ENCODE measurements around the gene KRTAP10-12.

DNA sequence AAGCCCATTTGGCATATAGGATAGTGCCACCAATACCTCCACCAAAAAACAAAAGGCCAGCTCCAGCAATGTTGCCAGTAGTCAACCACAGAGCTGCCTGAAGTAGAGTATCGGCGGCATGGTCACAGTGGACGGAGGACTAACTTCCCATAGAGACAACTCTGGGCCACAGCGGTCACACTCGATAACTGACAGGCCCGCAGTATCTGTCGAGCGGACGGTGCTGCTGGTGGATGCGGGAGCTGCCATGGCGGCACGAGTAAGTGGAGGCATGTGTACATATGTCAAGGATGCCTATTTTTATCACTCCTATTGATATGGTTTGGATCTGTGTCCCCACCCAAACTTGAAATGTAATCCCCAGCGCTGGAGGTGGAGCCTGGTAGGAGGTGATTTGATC is 19.1 kb upstream of the KRTAP10-12 start:
- TF ChIP-seq MAX (IDR thresholded peaks at IDR 0.05) (no peak), POLR2AphosphoS5 (IDR thresholded peaks at IDR 0.05; ENCODE audit: low read depth, low read length) (no peak), POLR2A (IDR thresholded peaks at IDR 0.05; ENCODE audit: borderline replicate concordance, extremely low read depth, insufficient read depth, insufficient read length) (no peak), REST (IDR thresholded peaks at IDR 0.05; ENCODE audit: low read depth) (no peak)
- TF ChIP-seq, protein P1, sequence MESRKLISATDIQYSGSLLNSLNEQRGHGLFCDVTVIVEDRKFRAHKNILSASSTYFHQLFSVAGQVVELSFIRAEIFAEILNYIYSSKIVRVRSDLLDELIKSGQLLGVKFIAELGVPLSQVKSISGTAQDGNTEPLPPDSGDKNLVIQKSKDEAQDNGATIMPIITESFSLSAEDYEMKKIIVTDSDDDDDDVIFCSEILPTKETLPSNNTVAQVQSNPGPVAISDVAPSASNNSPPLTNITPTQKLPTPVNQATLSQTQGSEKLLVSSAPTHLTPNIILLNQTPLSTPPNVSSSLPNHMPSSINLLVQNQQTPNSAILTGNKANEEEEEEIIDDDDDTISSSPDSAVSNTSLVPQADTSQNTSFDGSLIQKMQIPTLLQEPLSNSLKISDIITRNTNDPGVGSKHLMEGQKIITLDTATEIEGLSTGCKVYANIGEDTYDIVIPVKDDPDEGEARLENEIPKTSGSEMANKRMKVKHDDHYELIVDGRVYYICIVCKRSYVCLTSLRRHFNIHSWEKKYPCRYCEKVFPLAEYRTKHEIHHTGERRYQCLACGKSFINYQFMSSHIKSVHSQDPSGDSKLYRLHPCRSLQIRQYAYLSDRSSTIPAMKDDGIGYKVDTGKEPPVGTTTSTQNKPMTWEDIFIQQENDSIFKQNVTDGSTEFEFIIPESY (IDR thresholded peaks at IDR 0.05; ENCODE audit: extremely low read depth, insufficient replicate concordance, low read length): no peak
- TF ChIP-seq, protein P2, sequence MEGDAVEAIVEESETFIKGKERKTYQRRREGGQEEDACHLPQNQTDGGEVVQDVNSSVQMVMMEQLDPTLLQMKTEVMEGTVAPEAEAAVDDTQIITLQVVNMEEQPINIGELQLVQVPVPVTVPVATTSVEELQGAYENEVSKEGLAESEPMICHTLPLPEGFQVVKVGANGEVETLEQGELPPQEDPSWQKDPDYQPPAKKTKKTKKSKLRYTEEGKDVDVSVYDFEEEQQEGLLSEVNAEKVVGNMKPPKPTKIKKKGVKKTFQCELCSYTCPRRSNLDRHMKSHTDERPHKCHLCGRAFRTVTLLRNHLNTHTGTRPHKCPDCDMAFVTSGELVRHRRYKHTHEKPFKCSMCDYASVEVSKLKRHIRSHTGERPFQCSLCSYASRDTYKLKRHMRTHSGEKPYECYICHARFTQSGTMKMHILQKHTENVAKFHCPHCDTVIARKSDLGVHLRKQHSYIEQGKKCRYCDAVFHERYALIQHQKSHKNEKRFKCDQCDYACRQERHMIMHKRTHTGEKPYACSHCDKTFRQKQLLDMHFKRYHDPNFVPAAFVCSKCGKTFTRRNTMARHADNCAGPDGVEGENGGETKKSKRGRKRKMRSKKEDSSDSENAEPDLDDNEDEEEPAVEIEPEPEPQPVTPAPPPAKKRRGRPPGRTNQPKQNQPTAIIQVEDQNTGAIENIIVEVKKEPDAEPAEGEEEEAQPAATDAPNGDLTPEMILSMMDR (IDR thresholded peaks at IDR 0.05 in 2 of 3, conservative IDR thresholded peaks at IDR 0.05 in 1 of 3; ENCODE audit: borderline replicate concordance in 1 of 3, insufficient read depth in 1 of 3, low read depth in 2 of 3, low read length in 2 of 3): no peak
